Measurements from ENCODE around the gene PANK4. TPM values are rescaled to one million over a fixed set of nuclear protein-coding genes. Genes with fewer than 3 reads are reported as not detected.
"Not testable (repeated sequence)": the region's sequence is repeated elsewhere in the genome, so short reads cannot be mapped to it uniquely, and the experiment has no call there.

The PANK4 gene
- total RNA-seq, 1 donor from 2014 or later, result 45.5 TPM

- no peak for ATAC-seq (ENCODE audit: poor library complexity)
- DNase-seq, result no peak
- intact Hi-C loops (cut with DNase I), result no loop called here
Observed at GRCh38 chr1:2560299-2561073, 34.1 kb upstream of the PANK4 start.

- no peak for ATAC-seq (ENCODE audit: poor library complexity)
- no peak for DNase-seq
- intact Hi-C loops (cut with DNase I), result no loop called here
Observed at GRCh38 chr1:2559509-2560298, 33.3 kb upstream of the PANK4 start.

GRCh38 chr1:2558861-2559260, 32.5 kb upstream of the PANK4 start:
- intact Hi-C loops (cut with DNase I), result no loop called here
- no peak for ATAC-seq (ENCODE audit: poor library complexity)

GRCh38 chr1:2558420-2558819, 32.0 kb upstream of the PANK4 start:
- DNase-seq (no peak), ATAC-seq (ENCODE audit: poor library complexity) (no peak)
- intact Hi-C loops (cut with DNase I), result no loop called here

More at GRCh38 chr1:2558861-2559260, 32.5 kb upstream of the PANK4 start:
- no peak for DNase-seq

GRCh38 chr1:2557482-2558400, 31.3 kb upstream of the PANK4 start:
- DNase-seq (no peak), ATAC-seq (ENCODE audit: poor library complexity) (no peak)
- intact Hi-C loops (cut with DNase I), result no loop called here

GRCh38 chr1:2556678-2557481, 30.5 kb upstream of the PANK4 start:
- intact Hi-C loops (cut with DNase I), result no loop called here
- DNase-seq (no peak), ATAC-seq (ENCODE audit: poor library complexity) (peak; percentile 13)

GRCh38 chr1:2556277-2556677, 29.9 kb upstream of the PANK4 start, which contains the start of gene TNFRSF14:
Gene TNFRSF14, plus strand, starts transcription at chr1:2556371. Its CDS starts 294 bp downstream, at chr1:2556665.
- ATAC-seq (ENCODE audit: poor library complexity), result peak; percentile 60
- intact Hi-C loops (cut with DNase I), result no loop called here
- DNase-seq, result peak; percentile 72

GRCh38 chr1:2555634-2556276, 29.4 kb upstream of the PANK4 start:
- DNase-seq (peak; percentile 88), ATAC-seq (ENCODE audit: poor library complexity) (peak; percentile 67)
- intact Hi-C loops (cut with DNase I), result no loop called here

- DNase-seq, result no peak
- intact Hi-C loops (cut with DNase I), result no loop called here
- ATAC-seq (ENCODE audit: poor library complexity), result no peak
Observed at GRCh38 chr1:2554621-2555387, 28.4 kb upstream of the PANK4 start.

- ATAC-seq (ENCODE audit: poor library complexity) (no peak), DNase-seq (no peak)
- intact Hi-C loops (cut with DNase I), result no loop called here
Observed at GRCh38 chr1:2553871-2554620, 27.6 kb upstream of the PANK4 start.

GRCh38 chr1:2553076-2553475, 26.7 kb upstream of the PANK4 start:
- DNase-seq; intact Hi-C loops (cut with DNase I); ATAC-seq (ENCODE audit: poor library complexity): not testable (repeated sequence)

GRCh38 chr1:2552189-2552588, 25.8 kb upstream of the PANK4 start:
- DNase-seq, result no peak
- no peak for ATAC-seq (ENCODE audit: poor library complexity)
- intact Hi-C loops (cut with DNase I), result no loop called here

GRCh38 chr1:2551544-2551943, 25.1 kb upstream of the PANK4 start:
- peak; percentile 71 for DNase-seq
- ATAC-seq (ENCODE audit: poor library complexity); intact Hi-C loops (cut with DNase I): not testable (repeated sequence)

- ATAC-seq (ENCODE audit: poor library complexity); intact Hi-C loops (cut with DNase I); DNase-seq: not testable (repeated sequence)
Observed at GRCh38 chr1:2550309-2550861, 24.0 kb upstream of the PANK4 start.

GRCh38 chr1:2549367-2550029, 23.1 kb upstream of the PANK4 start:
- intact Hi-C loops (cut with DNase I), result loop anchor here (2.0 kb wide), 1 partner anchor 29 kb away; no protein-coding TSS in a partner anchor
- not testable (repeated sequence) for ATAC-seq (ENCODE audit: poor library complexity); DNase-seq
